Gastrocnemius medialis (tissue), 4 donors: Measurements from ENCODE around the gene SRD5A3.

Experiments used
- POLR2A ChIP-seq, 2 donors: fragments of 450-650 bp; IDR thresholded peaks; one replicate each; pipeline ENCODE4 v1.6.1; 2017; ENCODE audit warnings: antibody characterized with exemption in 2 of 2, mild to moderate bottlenecking in 2 of 2, moderate library complexity in 2 of 2
- TF ChIP-seq, protein P1 (sequence below), 5 experiments: fragments of 450-650 bp in 3 of 5; fragments of 200-600 bp in 2 of 5; sonication (generic) in 2 of 5; IDR thresholded peaks in 4 of 5; conservative IDR thresholded peaks in 1 of 5; 1 replicate in 4 of 5; 2 replicates in 1 of 5; pipeline ENCODE4 v1.5.1; 2016 to 2019; ENCODE audit warnings: antibody characterized with exemption in 5 of 5, mild to moderate bottlenecking in 3 of 5, moderate library complexity in 3 of 5

- TF ChIP-seq, protein P1, sequence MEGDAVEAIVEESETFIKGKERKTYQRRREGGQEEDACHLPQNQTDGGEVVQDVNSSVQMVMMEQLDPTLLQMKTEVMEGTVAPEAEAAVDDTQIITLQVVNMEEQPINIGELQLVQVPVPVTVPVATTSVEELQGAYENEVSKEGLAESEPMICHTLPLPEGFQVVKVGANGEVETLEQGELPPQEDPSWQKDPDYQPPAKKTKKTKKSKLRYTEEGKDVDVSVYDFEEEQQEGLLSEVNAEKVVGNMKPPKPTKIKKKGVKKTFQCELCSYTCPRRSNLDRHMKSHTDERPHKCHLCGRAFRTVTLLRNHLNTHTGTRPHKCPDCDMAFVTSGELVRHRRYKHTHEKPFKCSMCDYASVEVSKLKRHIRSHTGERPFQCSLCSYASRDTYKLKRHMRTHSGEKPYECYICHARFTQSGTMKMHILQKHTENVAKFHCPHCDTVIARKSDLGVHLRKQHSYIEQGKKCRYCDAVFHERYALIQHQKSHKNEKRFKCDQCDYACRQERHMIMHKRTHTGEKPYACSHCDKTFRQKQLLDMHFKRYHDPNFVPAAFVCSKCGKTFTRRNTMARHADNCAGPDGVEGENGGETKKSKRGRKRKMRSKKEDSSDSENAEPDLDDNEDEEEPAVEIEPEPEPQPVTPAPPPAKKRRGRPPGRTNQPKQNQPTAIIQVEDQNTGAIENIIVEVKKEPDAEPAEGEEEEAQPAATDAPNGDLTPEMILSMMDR (IDR thresholded peaks at IDR 0.05 in 4 of 5, conservative IDR thresholded peaks at IDR 0.05 in 1 of 5) = peak; percentile 88 to 99 (median 97)
- TF ChIP-seq POLR2A (IDR thresholded peaks at IDR 0.05) = peak; percentile 47 to 68
Measured at GRCh38 chr4:55345980-55346850, at the start of gene SRD5A3.
